DMS 273 treated with DMSO at 0.1 percent for 48 hours (cell line): ENCODE data around the gene ABHD6.
"Not testable (repeated sequence)": the region's sequence is repeated elsewhere in the genome, so short reads cannot be mapped to it uniquely, and the experiment has no call there.

ENCODE experiments used
- DNase-seq: peaks from one replicate; lab custom pipeline; 2025; lab: John Stamatoyannopoulos, UW

ABHD6 gene

GRCh38 chr3:58323529-58324390, 86.2 kb downstream of the ABHD6 start:
- no peak for DNase-seq

GRCh38 chr3:58324391-58325390, 87.1 kb downstream of the ABHD6 start:
- no peak for DNase-seq

GRCh38 chr3:58325525-58325992, 88.0 kb downstream of the ABHD6 start:
- no peak for DNase-seq

- DNase-seq = no peak
These were observed 88.8 kb downstream of the ABHD6 start for GRCh38 chr3:58326267-58326900.

GRCh38 chr3:58329150-58329921, 91.7 kb downstream of the ABHD6 start:
- DNase-seq = no peak

- DNase-seq = no peak
These were observed 92.4 kb downstream of the ABHD6 start for GRCh38 chr3:58329922-58330413.

GRCh38 chr3:58331593-58332152, 94.1 kb downstream of the ABHD6 start:
- DNase-seq = no peak

- no peak for DNase-seq
These were observed 95.1 kb downstream of the ABHD6 start, which contains the start of gene PXK for GRCh38 chr3:58332575-58333188. Gene PXK, plus strand, starts transcription at chr3:58332892. Its CDS starts 97 bp downstream, at chr3:58332989.

- no peak for DNase-seq
These were observed 95.8 kb downstream of the ABHD6 start for GRCh38 chr3:58333206-58334012.

- DNase-seq = no peak
These were observed 96.4 kb downstream of the ABHD6 start for GRCh38 chr3:58334013-58334321.

GRCh38 chr3:58334506-58334884, 96.9 kb downstream of the ABHD6 start:
- DNase-seq = no peak

- no peak for DNase-seq
These were observed 98.0 kb downstream of the ABHD6 start for GRCh38 chr3:58335652-58335947.

- no peak for DNase-seq
These were observed 98.7 kb downstream of the ABHD6 start for GRCh38 chr3:58336135-58336882.

- no peak for DNase-seq
These were observed 99.6 kb downstream of the ABHD6 start for GRCh38 chr3:58337190-58337589.

- DNase-seq = not testable (repeated sequence)
These were observed 101.6 kb downstream of the ABHD6 start for GRCh38 chr3:58339146-58339545.

GRCh38 chr3:58340594-58341244, 103.1 kb downstream of the ABHD6 start:
- no peak for DNase-seq

- DNase-seq = no peak
These were observed 103.8 kb downstream of the ABHD6 start for GRCh38 chr3:58341376-58341775.

GRCh38 chr3:58342676-58343075, 105.1 kb downstream of the ABHD6 start:
- DNase-seq = no peak
